Thyroid gland (tissue), 4 donors: ENCODE measurements around the gene WRAP73.

Experiments used
- CTCF ChIP-seq, 6 experiments: fragments of 200-600 bp in 3 of 6; fragments of 450-650 bp in 3 of 6; sonication (generic) in 3 of 6; IDR thresholded peaks; one replicate each; pipeline ENCODE4 v1.5.1; 2016 to 2019; ENCODE audit warnings: antibody characterized with exemption in 6 of 6, mild to moderate bottlenecking in 2 of 6, inconsistent platforms in 1 of 6, moderate library complexity in 1 of 6
- POLR2A ChIP-seq, 2 donors: fragments of 450-650 bp; IDR thresholded peaks; one replicate each; pipeline ENCODE4 v1.6.1; 2017; ENCODE audit warnings: antibody characterized with exemption in 2 of 2, mild to moderate bottlenecking in 2 of 2, moderate library complexity in 1 of 2

GRCh38 chr1:3641816-3642215, 8.1 kb downstream of the WRAP73 start:
- TF ChIP-seq CTCF (IDR thresholded peaks at IDR 0.05), result no peak
- no peak for TF ChIP-seq POLR2A (IDR thresholded peaks at IDR 0.05)
